HG02610 (cell line): ENCODE data around the gene PEX12.
"Not testable (repeated sequence)": the region's sequence is repeated elsewhere in the genome, so short reads cannot be mapped to it uniquely, and the experiment has no call there.

ENCODE experiments used
- ATAC-seq: cut with Tn5 transposase; IDR thresholded peaks from one replicate; pipeline ENCODE4 v1.9.1; 2021; ENCODE audit warnings: mild to moderate bottlenecking, moderate library complexity; ENCODE audit not compliant: unreplicated experiment

The PEX12 gene

GRCh38 chr17:35578929-35579432 lies 610 bp upstream of the PEX12 start:
- ATAC-seq = no peak

DNA sequence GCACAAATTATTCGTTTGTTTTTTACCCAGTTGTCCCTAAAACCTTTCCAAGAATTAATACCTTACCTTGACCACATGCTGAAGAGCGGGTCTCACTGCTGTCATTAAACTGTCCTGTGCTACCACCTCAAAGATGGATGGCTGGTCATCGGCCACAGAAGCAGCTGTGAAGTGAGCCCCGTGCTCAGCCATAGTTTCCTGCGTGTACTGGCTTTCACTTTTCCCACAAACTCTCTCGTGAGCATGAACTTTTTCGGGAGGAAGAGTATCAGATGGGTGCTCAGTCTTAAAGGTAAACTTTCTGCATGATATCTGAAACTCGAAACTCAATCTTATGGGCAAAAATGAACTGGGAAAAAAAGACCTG lies 558 bp downstream of the PEX12 start:
- ATAC-seq = no peak

- ATAC-seq = no peak
These were observed 2.6 kb downstream of the PEX12 start for GRCh38 chr17:35575759-35576158.

- no peak for ATAC-seq
These were observed 9.0 kb downstream of the PEX12 start for GRCh38 chr17:35569405-35569804.

- no peak for ATAC-seq
These were observed 9.8 kb downstream of the PEX12 start for GRCh38 chr17:35568561-35568960.

DNA sequence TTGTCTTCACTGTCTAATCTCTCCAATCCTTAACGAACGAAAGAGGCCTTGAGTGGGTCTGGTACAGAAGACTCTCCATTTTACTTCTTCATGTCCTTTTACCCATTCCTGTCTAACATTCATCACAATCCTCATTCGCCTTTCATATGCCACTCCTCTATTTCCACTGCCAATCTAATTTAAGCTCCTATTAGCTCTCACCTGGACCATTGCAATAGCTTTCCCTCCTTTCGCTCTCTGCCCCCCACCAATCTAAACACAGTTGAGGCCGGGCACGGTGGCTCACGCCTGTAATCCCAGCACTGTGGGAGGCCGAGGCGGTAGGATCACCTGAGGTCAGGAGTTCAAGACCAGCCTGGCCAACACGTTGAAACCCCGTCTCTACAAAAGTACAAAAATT lies 11.4 kb downstream of the PEX12 start:
- ATAC-seq = no peak

GRCh38 chr17:35563181-35563580 lies 15.2 kb downstream of the PEX12 start:
- ATAC-seq = not testable (repeated sequence)

DNA sequence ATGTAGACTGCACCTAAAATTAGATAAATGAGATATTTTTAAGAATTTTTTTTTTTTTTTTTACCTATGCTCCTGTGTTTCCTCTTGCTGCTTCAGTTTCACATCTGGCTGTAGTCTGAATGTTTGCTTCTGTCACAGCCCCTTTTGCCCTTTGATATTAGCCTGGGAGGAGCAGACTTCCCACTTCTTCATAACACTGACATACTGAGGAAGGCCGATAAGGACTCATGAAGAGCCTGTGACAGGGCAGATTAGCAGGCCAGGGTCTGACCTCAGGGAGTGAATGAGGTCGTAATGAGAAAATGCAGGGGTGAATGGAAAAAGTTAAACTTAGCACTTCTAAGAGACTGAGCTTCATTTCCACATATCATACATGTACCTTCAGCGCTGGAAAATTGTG lies 17.7 kb downstream of the PEX12 start, which contains the start of gene SLFN14:
Gene SLFN14, minus strand, starts transcription at position 117 of the 400 bp plus-strand sequence. CDS start 2,757 bp downstream, outside the sequence.
- ATAC-seq = no peak

DNA sequence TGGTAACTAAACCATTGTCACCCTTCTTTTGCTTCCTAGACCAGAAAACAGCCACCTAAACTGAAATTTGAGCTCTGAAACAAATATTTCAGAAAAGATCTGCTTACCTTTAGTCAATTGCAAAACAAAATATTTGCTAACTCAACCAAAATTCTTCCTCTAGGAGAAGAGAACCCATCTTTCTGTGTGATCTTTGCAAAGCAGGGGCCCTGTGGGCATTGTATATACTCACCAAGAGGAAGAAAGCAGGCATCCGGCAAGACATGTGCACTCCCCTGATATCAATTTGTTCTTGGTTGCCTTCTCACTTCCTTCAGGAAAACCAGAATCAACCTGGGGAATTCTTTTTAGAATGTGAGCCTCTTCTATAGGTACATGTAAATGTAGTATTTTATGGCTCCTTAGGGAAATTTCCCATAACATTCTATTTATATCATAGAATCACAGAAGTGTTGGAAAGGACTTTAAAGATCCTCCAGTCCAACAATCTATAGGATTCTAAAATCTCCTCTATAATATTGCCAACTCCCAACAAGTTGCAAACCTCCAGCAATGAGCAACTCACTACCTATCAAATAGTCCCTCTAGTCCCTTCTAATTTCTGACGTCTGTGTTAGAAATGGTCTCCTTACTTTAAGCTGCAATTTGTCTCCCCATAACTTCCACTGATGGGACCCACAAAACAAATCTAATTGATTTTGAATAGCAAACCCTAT lies 18.7 kb downstream of the PEX12 start:
- no peak for ATAC-seq

- ATAC-seq = no peak
These were observed 21.0 kb downstream of the PEX12 start for GRCh38 chr17:35557353-35557752.

GRCh38 chr17:35555691-35556090 lies 22.7 kb downstream of the PEX12 start:
- no peak for ATAC-seq

- no peak for ATAC-seq
These were observed 23.7 kb downstream of the PEX12 start for GRCh38 chr17:35554668-35555067.

DNA sequence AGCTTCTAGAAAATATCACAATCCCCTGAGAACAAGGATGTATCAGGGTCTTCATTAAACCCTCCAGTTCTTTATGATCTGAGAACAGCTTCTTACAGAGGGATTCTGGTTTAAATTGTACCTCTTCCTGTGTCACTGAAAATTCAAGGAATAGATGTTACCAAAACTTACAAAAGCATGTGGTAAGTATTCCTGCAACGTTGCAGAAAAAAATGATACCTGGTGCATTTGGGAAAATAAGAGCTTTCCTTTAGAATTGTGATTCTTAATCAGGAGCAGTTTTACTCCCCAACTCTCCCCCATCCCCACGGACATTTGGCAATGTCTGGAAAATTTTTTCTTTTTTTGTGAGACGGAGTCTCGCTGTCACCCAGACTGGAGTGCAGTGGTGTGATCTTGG lies 25.1 kb downstream of the PEX12 start:
- no peak for ATAC-seq

GRCh38 chr17:35548978-35549377 lies 29.4 kb downstream of the PEX12 start:
- no peak for ATAC-seq

DNA sequence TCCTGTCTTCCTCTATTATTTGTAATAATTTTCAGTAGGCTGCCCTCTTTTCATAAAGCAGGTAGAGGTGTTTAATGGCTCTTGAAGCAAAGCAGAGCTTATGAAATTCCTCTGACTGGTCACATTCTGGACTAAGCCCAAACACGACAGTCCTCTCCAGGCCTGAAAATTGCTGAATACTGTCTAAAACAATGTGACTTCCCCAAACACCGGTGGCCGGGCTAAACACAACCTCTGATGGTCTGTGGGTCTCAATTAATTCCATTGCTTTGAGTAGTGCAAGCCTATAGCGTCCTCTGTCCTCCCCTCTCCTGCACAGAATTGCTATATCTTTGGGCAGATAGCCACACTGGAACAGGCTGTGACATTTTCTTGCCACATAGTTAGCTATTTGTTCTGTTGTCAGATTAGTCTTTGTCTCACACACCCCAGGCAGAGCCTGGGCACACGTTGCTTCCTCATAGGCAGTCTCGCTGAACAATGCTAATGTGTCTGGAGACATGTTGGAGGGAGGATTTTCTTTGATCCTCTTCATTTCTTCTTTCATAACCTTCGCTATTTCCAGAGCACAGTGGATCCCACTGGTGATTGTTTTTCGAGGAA lies 30.1 kb downstream of the PEX12 start:
- no peak for ATAC-seq

- no peak for ATAC-seq
These were observed 31.9 kb downstream of the PEX12 start for GRCh38 chr17:35546487-35546886.

DNA sequence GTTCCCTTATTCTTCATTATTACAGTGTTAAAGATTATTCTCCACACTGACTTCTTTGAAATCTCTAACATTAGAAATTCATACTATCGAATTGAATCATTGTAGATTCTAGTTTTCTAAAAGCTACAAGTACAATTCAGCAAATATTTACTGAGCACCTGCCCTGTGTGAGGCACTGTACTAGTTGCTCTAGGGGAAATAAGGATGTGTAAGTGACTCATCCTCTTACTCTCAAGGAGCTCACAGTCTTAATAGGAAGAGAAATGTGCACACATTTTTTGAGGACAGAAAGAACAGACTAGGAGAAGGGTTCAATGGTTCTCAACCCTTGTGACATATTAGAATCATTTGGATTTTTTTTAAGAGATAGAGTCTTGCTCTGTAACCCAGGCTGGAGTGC lies 33.2 kb downstream of the PEX12 start:
- ATAC-seq = no peak

- ATAC-seq = no peak
These were observed 34.5 kb downstream of the PEX12 start for GRCh38 chr17:35543856-35544255.

DNA sequence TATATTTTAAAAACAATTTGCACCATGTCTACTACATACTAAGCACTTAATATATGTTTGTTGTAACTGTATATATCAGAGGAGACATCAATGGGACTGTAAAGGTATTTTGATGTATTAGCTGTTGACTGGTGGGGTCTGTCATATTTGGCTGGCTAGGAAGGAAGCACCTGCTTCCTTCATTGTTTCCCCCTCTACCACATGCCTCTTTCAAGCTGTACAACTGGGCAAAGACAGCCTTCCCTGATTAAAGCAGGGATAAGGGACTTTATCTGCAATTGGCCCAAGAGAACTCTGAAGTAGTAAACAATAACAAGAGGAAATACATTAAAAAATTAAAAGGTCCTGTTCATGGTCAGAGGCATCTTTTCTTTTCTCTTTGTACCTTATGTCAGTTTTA lies 35.4 kb downstream of the PEX12 start:
- no peak for ATAC-seq

DNA sequence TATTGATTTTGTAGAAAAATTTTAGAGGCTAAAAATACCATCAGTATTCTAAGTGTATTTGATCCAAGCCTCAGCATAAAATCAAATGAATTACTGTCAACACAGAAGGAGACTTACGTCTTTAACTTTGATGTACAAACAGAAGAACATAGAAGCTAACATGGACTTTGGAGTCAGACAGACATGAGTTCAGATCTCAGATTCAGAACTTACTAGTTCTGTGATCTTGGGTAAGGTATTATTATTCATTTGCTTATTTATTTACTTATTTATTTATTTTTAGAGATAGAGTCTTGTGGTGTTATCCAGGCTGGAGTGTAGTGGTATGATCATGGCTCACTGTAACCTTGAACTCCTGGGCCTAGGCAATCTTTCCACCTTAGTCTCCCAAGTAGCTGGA lies 36.9 kb downstream of the PEX12 start:
- ATAC-seq = no peak

GRCh38 chr17:35540589-35541404 lies 37.6 kb downstream of the PEX12 start:
- no peak for ATAC-seq

DNA sequence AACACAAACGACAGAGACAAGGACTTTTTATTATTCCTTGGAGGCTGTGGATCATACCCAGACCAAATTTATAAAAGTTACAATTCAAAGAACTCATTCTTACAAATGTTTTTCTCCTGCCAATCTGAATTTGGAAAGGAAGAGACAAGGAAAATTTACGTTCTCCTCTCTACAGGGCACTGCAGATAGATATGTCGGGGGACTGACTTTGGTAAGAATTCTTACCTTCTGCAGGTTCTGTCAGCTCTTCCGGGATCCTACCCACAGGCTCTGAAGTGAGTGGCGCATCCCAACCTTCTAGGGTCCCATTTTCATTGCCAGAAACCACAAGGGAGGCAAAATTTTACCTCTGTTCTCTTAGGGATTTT lies 38.7 kb downstream of the PEX12 start:
- ATAC-seq = no peak
